ENCODE data around the gene TP53I11.

- TF ChIP-seq CTCF (IDR thresholded peaks at IDR 0.05) (no peak), POLR2A (IDR thresholded peaks at IDR 0.05) (no peak)
These were observed 14.0 kb upstream of the TP53I11 start for GRCh38 chr11:44964526-44965209.

Data from stomach (tissue), 4 donors.